ENCODE measurements around the gene PDRG1.

GRCh38 chr20:31939661-31940060 is 12.2 kb downstream of the PDRG1 start:
- TF ChIP-seq CTCF (IDR thresholded peaks at IDR 0.05; ENCODE audit: low read length), result no peak
- TF ChIP-seq EZH2 (IDR thresholded peaks at IDR 0.05; ENCODE audit: borderline replicate concordance, low read length), result no peak

All from OCI-LY1 (cell line).